Activated naive CD8-positive, alpha-beta T cell (primary cell): ENCODE results near the gene CST6.
"Not testable (repeated sequence)": the region's sequence is repeated elsewhere in the genome, so short reads cannot be mapped to it uniquely, and the experiment has no call there.

Source experiments
- H3K27ac Mint-ChIP-seq: one replicate; pipeline ENCODE4 v1.8.0; 2021; ENCODE audit warnings: mixed read lengths
- H3K27me3 Mint-ChIP-seq: one replicate; pipeline ENCODE4 v1.8.0; 2021; ENCODE audit warnings: mixed read lengths
- H3K36me3 Mint-ChIP-seq: one replicate; pipeline ENCODE4 v1.8.0; 2021; ENCODE audit warnings: mixed read lengths
- H3K4me1 Mint-ChIP-seq: one replicate; pipeline ENCODE4 v1.8.0; 2021; ENCODE audit warnings: low read depth, mixed read lengths
- H3K4me3 Mint-ChIP-seq: one replicate; pipeline ENCODE4 v1.8.0; 2021; ENCODE audit warnings: mild to moderate bottlenecking, mixed read lengths
- H3K9me3 Mint-ChIP-seq: one replicate; pipeline ENCODE4 v1.8.0; 2021; ENCODE audit warnings: low read depth, mixed read lengths

CST6 gene

DNA sequence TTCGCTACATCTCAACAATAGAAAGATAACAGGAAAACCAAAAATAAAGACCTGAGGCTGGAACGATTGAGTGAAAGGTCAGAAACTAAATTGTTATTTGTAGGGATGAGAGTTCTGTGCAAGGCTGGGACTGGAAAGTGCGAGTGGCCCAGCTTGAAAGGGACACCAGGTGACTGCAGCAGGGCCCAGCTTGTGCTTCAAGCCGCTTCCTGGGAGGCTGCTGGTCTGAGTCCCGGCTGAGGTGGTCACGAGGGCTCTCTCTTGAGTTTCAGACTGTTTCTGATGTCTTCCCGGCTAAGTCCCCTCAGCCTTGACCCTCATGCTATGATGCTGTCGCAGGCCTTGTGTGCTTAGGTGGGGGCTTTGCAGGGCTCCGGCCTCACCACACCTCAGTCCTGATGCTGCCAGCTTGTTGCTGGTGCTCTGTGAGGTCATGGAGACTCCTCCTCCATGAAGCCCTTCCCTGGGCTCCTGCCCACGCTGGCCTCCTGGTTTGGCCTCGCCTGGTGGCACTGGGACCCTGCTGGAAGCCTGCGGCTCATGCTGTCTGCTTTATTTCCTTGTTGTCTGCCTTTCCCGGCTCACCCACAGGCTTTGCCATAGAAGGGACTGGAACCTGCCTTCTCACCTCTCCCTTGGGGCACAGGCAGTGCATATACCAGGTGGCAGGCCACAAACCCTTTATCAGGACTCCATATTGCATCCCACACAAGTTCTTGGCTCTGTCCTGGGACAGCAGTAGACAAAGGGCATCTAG is 5.5 kb upstream of the CST6 start:
- Mint-ChIP-seq H3K27me3 (no peaks in the 10 kb centered on the region), H3K4me1 (peaks cover 21% of the 10 kb centered on the region), H3K9me3 (no peaks in the 10 kb centered on the region), H3K4me3 (no peak overlapping the region), H3K36me3 (peaks cover 2% of the 10 kb centered on the region), H3K27ac (no peak overlapping the region)

DNA sequence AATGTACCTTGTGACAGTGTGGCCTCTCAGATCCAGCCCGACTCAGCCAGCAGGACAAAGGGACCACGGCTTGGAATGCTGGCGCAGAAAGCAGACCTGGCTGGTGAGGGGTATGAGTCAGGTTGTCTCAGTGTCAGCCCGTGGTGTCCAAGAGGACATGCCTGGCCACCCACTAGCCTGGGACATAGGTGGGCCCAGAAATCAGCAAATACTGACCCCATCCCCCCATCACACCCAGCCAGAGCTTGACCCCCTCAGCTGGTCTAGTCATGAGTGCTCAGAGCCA is 5.0 kb upstream of the CST6 start:
- Mint-ChIP-seq H3K27ac (no peak overlapping the region), H3K4me1 (peaks cover 20% of the 10 kb centered on the region), H3K27me3 (no peaks in the 10 kb centered on the region), H3K4me3 (no peak overlapping the region), H3K9me3 (no peaks in the 10 kb centered on the region), H3K36me3 (peaks cover 2% of the 10 kb centered on the region)

DNA sequence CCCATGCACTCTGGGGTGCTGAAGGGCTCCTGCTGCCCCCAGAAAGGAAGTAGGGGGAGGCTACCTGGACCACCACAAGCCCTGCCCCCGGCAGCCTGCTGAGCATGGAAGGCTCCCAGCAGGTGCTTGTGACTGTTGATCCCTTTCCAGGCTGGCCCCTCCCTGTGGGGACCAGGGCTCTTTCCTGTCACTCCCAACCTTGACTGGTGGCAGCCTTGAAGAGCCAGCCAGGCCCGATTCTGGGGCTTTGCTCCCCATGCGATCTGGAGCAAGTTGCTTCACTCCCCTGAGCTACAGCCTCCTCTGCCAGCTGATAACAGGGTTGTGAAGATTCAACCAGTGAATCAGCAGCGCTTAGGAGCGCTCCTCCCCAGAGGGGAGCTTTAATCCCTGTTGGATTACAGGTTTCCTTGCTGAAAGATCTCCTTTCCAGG is 4.6 kb upstream of the CST6 start:
- no peaks in the 10 kb centered on the region for H3K9me3 Mint-ChIP-seq
- peaks cover 2% of the 10 kb centered on the region for H3K36me3 Mint-ChIP-seq
- no peaks in the 10 kb centered on the region for H3K27me3 Mint-ChIP-seq
- no peak overlapping the region for H3K27ac Mint-ChIP-seq
- no peak overlapping the region for H3K4me3 Mint-ChIP-seq
- peaks cover 20% of the 10 kb centered on the region for H3K4me1 Mint-ChIP-seq

DNA sequence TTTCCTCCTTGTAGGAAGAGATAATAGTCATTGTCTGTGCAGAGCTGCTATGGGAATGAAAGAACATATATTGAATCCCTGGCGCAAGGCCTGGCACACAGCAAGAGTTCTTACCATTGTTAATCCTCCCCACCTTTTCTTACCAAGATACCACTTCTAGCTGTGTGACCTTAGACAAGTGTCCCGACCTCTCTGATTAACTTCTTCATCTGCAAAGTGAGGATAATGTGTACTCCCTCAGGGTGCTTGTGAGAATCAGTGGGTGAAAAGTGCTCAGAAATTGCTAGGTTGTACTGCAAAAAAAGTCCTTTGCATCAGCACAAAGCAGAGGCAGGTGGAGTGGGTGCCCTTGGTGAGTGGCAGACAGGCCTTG is 3.7 kb upstream of the CST6 start:
- Mint-ChIP-seq H3K27ac (peak overlapping the region; percentile 0), H3K27me3 (no peaks in the 10 kb centered on the region), H3K9me3 (no peaks in the 10 kb centered on the region), H3K36me3 (peaks cover 2% of the 10 kb centered on the region), H3K4me3 (no peak overlapping the region), H3K4me1 (peaks cover 16% of the 10 kb centered on the region)

DNA sequence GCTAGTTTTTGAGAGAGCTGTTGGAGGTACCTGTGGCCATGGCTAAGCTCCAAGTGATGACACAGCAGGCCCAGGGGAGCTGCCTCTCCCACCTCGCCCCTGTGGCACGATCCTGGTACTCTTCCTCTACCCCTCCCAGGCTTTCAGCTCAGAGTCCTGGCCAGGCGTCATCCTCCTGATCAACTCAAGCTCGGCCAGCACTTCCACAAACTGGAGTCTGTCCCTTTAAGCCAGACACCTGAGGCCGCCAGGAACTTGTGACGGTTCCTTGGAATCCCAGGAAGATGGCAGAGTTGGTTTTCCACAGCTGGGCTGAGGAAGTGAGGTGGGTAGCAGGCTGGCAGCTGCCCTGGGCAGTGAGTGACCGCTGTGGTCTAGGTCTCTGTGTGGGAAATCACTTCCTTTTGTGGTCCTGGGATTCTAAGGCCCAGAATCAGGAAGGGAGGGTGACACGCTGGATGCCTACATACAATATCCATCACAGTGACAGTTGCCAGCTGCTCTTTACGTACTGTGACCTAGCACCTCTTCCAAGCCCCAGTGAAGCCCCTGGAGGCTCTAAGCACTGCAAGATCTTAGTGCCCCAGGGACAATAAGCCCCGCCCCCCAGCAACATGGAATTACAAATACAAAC is 3.2 kb upstream of the CST6 start:
- Mint-ChIP-seq H3K4me3 (no peak overlapping the region), H3K27ac (no peak overlapping the region), H3K4me1 (peaks cover 11% of the 10 kb centered on the region)

DNA sequence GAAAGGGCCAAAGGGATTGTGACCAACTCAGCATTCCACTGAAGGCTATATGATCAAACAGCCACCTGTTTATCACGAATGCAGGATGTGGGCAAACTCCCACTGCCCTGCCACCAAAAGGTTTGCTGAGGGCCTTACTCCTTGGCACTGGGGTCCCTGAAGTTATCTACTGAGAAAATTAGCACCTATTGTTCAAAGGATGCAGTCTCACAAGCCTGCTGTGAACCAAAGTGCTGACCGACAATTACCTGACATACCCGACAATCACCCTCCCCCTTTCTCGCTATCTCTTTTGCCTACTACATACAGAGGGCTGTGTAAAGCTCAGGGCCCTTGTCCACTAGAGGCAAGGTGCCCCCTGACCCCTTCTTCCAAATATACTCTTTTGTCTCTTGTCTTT is 1.8 kb upstream of the CST6 start:
- not testable (repeated sequence) for H3K36me3 Mint-ChIP-seq, H3K27me3 Mint-ChIP-seq, H3K9me3 Mint-ChIP-seq, H3K27ac Mint-ChIP-seq, H3K4me1 Mint-ChIP-seq, H3K4me3 Mint-ChIP-seq

More for the DNA sequence above, 3.2 kb upstream of the CST6 start:
- H3K9me3 Mint-ChIP-seq = no peaks in the 10 kb centered on the region
- peaks cover 2% of the 10 kb centered on the region for H3K36me3 Mint-ChIP-seq
- no peaks in the 10 kb centered on the region for H3K27me3 Mint-ChIP-seq

DNA sequence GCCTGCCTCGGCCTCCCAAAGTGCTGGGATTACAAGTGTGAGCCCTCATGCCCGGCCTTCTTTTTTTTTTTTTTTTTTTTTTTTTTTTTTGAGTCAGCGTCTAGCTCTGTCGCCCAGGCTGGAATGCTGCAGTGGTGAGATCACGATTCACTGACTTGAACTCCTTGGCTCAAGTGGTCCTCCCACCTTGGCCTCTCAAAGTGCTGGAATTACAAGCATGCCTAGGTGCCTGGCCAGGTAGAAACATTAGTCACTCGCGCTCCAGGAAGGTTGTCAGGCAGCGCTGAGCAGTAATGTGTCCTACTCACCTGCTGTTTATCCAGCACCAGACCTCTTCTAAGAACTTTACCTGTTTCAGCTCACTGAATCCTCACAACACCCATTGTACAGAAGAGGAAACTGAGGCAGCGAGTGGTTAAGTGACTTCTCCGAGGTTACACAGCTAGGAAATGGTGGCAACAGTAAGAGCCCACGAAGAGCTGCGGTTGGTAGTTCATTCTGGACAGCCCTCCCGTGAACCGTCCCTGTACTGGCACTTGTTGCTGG is 496 bp upstream of the CST6 start:
- Mint-ChIP-seq H3K27ac (no peak overlapping the region), H3K9me3 (no peaks in the 10 kb centered on the region), H3K4me3 (no peak overlapping the region), H3K27me3 (peaks cover 2% of the 10 kb centered on the region), H3K4me1 (peaks cover 6% of the 10 kb centered on the region), H3K36me3 (no peaks in the 10 kb centered on the region)

DNA sequence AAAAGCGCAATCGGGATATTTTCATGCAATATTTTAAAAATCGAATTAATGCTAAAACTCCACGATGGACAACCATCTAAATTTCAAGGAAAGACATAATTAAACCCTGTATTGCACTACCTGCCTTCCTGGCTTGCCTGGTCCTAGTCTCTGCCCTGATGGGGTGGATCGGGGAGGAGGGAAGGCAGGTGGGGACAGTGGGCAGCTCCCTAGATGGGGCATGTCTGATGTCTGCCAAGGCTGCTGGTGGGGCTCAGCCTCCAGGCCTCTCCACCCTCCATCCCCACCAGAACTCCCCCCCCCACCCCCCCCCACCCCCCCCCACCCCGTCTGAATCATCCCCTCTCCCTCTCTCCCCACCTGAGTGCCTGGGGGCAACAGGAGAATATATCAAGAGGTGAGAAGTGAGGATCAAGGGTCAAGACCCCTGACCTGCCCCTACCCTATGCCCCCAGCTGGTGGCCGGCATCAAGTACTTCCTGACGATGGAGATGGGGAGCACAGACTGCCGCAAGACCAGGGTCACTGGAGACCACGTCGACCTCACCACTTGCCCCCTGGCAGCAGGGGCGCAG is 650 bp downstream of the CST6 start:
- Mint-ChIP-seq H3K27me3 (peaks cover 2% of the 10 kb centered on the region), H3K9me3 (no peaks in the 10 kb centered on the region), H3K36me3 (no peaks in the 10 kb centered on the region), H3K4me1 (peaks cover 9% of the 10 kb centered on the region), H3K4me3 (no peak overlapping the region), H3K27ac (no peak overlapping the region)

DNA sequence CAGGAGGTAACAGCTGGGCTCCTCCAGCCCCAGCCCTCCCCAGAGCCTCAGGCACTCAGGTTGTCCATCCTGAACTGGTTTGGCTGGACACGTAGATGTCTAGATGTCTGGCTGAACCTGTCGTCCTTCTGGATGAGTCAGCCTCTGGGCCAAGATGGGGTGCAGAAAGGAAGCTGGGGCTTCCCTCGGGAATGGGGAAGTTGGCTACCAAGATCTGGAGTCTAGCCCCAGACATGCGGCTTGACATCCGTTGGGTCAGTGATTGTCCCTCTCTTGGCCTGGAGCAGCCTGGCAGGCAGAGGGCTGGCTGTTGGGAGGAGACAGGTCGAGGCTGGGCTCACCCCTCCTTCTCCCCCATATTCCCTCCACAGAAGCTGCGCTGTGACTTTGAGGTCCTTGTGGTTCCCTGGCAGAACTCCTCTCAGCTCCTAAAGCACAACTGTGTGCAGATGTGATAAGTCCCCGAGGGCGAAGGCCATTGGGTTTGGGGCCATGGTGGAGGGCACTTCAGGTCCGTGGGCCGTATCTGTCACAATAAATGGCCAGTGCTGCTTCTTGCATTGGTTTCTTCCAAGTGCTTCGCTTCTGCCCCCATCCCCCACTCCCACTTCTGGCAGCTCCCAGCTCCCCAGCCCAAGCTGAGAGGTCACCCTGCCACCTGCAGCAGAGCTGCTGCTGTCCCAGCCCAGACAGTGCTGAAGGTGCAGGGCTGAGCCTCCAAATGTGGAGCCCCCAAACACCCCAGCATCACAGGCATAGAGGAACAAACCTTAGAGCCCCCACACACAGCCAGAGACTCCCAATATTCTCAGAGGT is 1.3 kb downstream of the CST6 start:
- Mint-ChIP-seq H3K27me3 (peaks cover 2% of the 10 kb centered on the region), H3K36me3 (no peaks in the 10 kb centered on the region), H3K27ac (no peak overlapping the region), H3K4me3 (no peak overlapping the region), H3K4me1 (peaks cover 10% of the 10 kb centered on the region), H3K9me3 (no peaks in the 10 kb centered on the region)

DNA sequence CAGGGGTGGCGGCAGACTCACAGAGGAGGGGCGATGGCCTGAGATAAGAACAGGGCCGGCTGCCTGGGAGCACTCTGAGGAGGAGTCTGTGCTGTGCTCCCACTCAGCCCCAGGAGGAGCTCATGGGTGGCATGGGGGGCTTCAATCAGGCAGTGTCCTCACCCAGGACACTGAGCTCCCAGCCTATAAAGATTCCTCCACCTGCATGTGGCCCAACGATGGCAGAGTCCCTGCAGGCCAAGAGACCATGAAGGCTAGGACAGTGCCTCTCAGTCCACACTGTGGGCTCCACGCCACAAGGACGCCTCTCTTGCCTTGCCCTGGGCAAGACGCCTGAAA is 1.9 kb downstream of the CST6 start:
- H3K9me3 Mint-ChIP-seq = no peaks in the 10 kb centered on the region
- peaks cover 2% of the 10 kb centered on the region for H3K27me3 Mint-ChIP-seq
- H3K27ac Mint-ChIP-seq = no peak overlapping the region
- H3K4me3 Mint-ChIP-seq = no peak overlapping the region
- peaks cover 9% of the 10 kb centered on the region for H3K4me1 Mint-ChIP-seq
- H3K36me3 Mint-ChIP-seq = no peaks in the 10 kb centered on the region

DNA sequence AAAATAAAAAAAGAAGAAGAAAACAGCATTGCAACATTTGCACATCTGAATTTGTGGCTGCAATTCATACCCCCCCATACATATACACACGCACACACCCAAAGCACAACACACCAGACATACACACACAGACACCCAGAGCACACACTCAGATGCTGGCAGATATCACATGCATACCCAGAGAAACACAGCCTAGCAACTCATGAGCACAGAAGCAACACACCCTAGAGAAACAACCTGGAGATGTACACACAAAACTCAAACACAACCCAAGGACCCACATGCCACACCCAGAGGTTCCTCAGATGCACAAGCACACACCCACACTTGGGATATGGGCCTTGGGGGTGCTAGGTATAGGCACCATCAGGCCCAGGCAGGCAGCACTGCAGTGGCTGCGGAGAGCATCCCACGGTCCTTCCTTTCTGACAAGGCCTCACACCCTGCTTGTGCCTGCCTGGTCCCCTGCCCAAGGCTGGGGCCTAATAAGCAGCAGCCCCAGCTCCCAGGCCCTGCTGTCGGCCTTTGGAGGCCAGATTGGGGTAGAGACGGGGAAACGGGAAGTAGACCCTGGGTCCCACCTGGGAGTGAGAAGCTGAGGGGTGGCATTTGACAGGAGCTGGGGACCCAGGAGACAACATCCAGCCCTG is 3.1 kb downstream of the CST6 start:
- Mint-ChIP-seq H3K9me3 (no peaks in the 10 kb centered on the region), H3K4me1 (peaks cover 9% of the 10 kb centered on the region), H3K27ac (no peak overlapping the region)

DNA sequence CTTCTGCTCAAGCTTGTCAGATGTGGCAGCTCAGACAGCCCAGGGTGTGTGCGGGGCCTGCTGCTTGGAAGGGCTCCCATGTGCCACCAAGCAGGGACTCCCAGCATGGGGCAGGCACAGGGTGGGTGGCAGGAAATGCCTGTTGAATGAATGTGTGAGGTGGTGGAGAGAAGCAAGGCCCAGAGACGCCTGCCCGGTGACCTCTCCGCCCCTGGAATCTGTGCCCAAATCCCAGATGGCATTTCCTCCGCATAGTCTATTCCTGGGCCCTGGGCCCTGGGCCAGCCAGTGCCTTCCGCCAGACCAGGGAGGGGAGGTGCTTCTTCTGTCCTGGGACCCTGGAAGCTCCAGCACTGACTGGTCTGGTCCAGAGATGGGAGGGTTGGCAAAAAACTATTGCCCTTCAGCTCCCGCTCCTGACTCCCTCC is 3.7 kb downstream of the CST6 start:
- peaks cover 2% of the 10 kb centered on the region for H3K27me3 Mint-ChIP-seq
- no peaks in the 10 kb centered on the region for H3K36me3 Mint-ChIP-seq
- no peaks in the 10 kb centered on the region for H3K9me3 Mint-ChIP-seq
- H3K4me1 Mint-ChIP-seq = peaks cover 7% of the 10 kb centered on the region
- H3K27ac Mint-ChIP-seq = no peak overlapping the region
- no peak overlapping the region for H3K4me3 Mint-ChIP-seq

More for the DNA sequence above, 3.1 kb downstream of the CST6 start:
- no peak overlapping the region for H3K4me3 Mint-ChIP-seq
- H3K27me3 Mint-ChIP-seq = peaks cover 2% of the 10 kb centered on the region
- H3K36me3 Mint-ChIP-seq = no peaks in the 10 kb centered on the region

DNA sequence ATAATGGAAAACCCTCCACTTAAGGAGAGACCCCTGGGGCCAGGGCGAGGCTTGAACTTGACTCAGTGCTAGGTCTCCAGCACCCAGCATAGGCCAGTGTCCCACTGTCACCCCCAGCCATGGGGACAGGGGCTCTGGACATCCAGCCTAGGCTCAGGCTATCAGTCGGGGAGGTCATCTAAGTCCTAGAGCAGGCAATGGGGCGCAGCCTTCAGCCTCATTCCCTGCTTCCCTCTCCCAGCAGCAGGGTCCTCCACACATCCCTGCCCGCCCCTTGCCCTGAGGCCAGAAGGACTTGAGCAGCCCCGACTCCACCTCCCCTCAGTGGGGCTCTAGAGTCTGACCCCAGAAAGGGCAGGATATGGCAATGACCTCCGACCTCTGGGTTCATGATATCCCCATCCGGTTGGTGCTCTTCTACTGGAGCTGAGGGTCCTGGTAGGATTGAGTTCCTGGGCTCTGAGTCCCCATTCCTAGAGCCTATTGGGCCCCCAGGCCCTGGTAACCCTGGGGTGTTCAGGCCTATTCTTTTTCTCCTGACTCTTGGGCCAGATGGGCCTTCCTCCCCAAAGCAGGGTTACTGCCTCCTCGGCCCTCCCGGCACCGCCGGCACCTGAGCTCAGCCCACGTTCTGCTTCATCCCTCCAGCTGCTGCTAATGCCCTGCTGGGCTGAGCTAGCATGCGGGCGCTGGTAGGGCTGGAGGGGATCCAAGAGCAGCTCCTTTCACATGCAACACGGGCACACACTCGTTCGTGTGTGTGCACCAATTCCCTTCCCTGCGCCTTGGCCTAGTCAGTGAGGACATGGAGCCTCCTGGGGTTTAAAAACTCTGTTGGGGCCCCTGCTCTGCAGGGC is 4.4 kb downstream of the CST6 start:
- Mint-ChIP-seq H3K9me3 (no peaks in the 10 kb centered on the region), H3K27me3 (peaks cover 2% of the 10 kb centered on the region), H3K36me3 (no peaks in the 10 kb centered on the region), H3K4me3 (no peak overlapping the region), H3K4me1 (peaks cover 8% of the 10 kb centered on the region), H3K27ac (no peak overlapping the region)

DNA sequence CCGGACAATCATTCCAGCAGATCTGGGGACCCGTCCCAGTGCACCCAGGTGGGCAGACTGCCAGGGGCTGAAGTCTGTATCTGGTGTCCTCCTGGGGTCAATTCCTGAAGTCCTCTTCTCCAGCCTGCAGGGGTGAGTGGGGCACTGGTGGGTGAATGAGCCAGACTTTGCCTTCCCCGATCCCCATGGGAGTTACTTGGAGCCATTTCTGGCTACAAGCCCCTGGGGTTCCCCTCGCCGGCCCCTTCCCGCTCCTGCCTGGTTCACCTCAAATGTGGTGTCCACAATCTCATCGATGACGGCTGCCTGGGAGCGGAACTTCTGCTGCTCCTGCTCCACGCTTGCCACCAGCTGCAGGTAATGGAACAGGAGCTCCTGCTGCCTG is 5.0 kb downstream of the CST6 start:
- Mint-ChIP-seq H3K27me3 (peaks cover 2% of the 10 kb centered on the region), H3K9me3 (no peaks in the 10 kb centered on the region)

More for the DNA sequence above, 5.0 kb downstream of the CST6 start:
- no peak overlapping the region for H3K27ac Mint-ChIP-seq
- H3K36me3 Mint-ChIP-seq = no peaks in the 10 kb centered on the region
- H3K4me3 Mint-ChIP-seq = no peak overlapping the region
- peaks cover 10% of the 10 kb centered on the region for H3K4me1 Mint-ChIP-seq
